Amniotic stem cell (primary cell): ENCODE results near the gene GAPVD1.
"Not testable (repeated sequence)": the region's sequence is repeated elsewhere in the genome, so short reads cannot be mapped to it uniquely, and the experiment has no call there.

Experiments
- DNase-seq: peaks from one replicate; lab custom pipeline; 2025; lab: John Stamatoyannopoulos, UW

GAPVD1 gene

DNA sequence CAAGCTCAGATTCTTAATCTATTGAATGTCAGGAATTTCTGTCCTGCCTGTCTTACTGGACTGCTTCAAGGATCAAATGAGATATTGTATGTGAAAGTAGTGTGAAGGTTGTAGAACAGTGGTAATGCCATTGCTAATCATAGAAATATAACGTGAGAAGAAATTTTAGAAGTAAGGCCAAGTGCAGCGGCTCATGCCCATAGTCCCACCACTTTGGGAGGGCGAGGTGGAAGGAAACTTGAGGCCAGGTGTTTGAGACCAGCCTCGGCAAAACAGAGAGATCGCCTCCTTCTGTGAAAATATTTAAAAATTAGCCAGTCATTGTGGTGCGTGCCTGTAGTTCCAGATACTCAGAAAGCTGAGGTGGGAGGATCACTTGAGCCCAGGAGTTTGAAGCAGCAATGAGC lies 15.4 kb upstream of the GAPVD1 start:
- no peak for DNase-seq

DNA sequence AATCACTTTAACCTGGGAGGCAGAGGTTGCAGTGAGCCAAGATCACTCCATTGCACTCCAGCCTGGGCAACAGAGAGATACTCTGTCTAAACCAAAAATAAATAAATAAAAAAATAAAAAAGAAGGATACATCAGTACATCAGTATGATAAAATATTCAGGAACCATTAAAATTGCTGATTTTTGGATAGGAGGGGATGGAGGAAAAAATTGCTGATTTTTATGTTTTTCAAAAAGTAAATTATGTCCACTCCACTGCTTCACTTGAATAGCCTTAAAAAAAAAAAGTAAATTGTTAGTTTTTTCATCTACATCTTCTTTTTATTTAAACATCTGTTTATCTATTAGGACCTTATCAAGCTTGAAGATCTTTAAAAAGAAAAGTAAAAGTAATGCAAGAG lies 7.4 kb upstream of the GAPVD1 start:
- DNase-seq, result no peak

GRCh38 chr9:125255781-125256391 lies 5.7 kb upstream of the GAPVD1 start:
- DNase-seq, result no peak

DNA sequence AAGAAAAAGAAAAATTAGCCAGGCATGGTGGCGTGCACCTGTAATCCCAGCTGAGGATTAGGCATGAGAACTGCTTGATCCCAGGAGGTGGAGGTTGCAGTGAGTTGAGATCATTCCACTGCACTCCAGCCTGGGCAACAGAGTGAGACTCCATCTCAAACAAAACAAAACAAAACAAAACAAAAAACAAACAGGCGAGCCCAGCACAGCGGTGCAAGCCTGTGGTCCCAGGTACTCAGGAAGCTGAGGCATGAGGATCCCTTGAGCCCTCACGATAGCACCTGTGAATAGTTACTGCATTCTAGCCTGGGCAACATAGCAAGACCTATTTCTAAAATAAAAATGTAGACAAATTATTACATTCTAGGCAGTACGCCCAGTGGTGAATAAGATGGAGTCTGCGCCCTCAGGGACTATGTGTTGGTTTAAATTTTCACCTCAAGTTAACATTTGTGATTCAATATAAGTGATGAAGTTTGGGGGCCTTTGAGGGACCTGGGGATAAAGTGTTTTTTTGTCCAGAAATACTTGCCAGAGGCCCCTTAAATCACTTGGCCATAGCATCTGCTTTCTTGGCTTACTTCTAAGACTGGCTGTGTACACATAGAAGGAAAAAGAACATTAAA lies 3.4 kb upstream of the GAPVD1 start:
- DNase-seq, result no peak

- DNase-seq, result no peak
Measured at GRCh38 chr9:125258832-125259534, 2.6 kb upstream of the GAPVD1 start.

DNA sequence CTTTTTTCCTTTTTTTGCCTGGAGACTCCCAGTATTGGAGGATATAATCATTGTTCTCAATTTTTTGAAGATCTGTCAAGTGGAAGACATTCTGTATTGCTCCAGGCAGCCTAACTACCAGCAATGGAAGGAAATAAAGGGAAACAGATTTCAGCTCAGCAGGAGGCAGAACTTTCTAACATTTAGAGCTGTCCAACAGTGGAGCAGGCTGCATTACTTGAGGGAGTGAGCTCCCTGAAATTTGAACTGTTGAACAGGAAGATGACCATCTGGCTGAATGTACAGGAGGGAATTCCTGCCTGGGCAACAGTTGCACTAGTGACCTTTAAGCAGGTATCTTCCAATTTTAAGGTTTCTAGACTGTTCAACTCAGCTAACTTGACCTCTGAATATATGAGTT lies 1.1 kb upstream of the GAPVD1 start:
- DNase-seq, result no peak

GRCh38 chr9:125262294-125262991 lies 817 bp downstream of the GAPVD1 start:
- DNase-seq, result no peak

- DNase-seq, result not testable (repeated sequence)
Measured at GRCh38 chr9:125264068-125264467, 2.4 kb downstream of the GAPVD1 start.

DNA sequence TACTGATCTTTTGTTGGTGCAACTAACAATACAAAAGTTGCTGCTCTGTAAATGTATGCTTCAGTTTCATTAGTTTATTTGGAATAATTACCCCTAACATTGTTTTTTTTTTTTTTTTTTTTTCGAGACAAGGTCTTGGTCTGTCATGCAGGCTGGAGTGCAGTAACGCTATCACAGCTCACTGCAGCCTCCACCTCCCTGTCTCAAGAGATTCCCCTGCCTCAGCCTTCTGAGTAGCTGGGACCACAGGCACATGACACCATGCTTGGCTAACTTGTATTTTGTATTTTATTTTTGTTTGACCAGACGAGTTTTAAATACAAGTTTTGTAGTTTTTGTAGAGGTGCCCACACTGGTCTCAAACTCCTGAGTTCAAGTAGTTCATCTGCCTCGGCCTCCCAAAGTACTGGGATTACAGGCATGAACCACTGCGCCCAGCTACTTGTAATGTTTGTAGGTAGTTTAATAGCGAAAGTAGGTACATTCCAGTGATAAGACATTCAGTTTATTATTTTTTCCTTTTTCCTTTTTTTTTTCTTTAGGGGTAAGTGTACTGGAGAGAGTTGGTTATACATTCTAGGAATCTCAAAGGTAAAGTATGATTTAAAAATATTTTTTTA lies 6.9 kb downstream of the GAPVD1 start:
- no peak for DNase-seq

- DNase-seq, result no peak
Measured at GRCh38 chr9:125269014-125269397, 7.4 kb downstream of the GAPVD1 start.

- DNase-seq, result no peak
Measured at GRCh38 chr9:125271081-125271480, 9.5 kb downstream of the GAPVD1 start.

DNA sequence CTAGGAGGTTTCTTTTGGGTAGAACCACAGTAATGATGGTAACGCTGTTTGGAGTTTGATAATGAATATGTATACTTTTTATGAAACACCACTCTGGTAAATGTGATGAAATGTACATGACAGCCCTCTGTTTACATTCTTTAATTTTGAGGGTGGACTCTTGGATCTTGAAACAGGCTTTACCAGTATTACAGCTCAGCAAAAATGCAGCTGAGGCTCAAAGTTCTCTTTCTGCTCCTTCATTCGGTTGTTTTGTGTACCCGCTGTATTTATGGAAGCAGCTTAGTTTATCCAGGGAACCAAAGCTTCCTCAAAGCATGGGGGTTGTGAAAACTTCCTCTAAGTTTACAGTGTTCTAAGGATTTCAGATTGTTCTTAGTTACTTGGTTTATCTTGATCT lies 11.1 kb downstream of the GAPVD1 start:
- DNase-seq, result no peak

DNA sequence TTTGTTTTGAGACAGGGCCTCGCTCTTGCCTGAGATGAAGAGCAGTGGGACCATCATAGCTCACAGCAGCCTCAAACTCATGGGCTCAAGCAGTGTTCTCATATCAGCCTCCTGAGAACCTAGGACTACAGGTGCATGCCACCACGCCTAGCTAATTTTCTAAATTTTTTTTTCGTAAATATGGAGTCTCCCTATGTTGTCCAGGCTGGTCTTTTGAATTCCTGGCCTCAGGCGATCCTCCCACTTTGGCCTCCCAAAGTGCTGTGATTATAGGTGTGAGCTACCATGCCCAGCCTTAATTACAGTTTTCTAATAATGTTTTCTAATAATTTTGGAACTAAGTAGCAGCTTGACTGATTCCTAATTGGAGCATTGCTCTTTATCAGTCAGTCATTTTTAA lies 15.1 kb downstream of the GAPVD1 start:
- no peak for DNase-seq

GRCh38 chr9:125277411-125277810 lies 15.8 kb downstream of the GAPVD1 start:
- DNase-seq, result no peak

DNA sequence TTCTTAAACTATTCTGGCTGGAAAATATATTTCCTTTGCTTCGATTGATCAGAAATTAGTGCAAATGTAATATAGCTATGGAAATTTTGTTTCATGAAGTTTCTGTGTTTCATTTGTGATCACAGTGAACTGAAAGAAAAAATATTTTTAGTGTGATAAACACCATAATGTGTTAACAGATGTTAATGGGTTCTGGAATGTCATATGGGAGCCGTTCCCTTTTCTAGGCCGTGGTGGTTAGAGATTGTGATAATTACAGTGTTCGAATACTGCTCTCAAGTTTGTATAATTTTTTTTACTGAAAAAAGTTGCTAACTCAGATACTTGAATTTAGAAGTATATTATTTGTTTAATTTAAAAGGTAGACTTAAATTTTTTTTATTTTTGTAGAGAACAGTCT lies 19.3 kb downstream of the GAPVD1 start:
- DNase-seq, result no peak

DNA sequence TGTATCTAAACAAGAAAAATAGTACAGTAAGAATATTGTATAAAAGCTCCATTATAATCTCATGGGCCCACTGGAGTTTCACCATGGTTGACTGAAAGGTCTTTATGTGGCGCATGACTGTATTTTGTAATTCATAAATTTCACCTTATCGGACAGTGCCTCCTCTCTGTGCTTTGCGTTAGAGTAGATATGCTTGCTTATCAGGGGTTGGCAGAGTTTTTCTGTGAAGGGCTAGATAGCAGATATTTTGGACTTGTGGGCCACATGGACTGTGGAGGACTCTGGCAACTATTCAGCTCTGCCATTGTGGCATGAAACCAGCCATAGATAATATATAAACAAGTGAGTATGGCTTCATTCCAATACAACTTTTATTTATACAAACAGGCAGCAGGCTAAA lies 23.2 kb downstream of the GAPVD1 start:
- no peak for DNase-seq

DNA sequence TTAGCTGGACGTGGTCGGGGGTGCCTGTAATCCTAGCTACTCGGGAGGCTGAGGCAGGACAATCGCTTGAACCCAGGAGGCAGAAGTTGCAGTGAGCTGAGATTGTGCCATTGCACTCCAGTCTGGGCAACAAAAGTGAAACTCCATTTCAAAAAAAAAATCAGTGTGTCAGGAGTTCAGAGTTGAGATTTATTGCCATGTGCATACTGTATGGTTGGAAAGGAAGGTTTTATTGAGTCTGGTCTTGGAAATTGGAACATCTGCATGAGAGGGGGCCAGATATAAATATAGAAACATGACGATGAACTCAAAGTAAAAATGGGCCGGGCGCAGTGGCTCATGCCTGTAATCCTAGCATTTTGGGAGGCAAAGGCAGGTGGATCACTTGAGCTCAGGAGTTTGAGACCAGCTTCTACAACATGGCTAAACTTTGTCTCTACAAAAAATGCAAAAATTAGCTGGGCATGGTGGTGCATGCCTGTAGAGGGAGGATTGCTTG lies 25.4 kb downstream of the GAPVD1 start:
- DNase-seq, result not testable (repeated sequence)

DNA sequence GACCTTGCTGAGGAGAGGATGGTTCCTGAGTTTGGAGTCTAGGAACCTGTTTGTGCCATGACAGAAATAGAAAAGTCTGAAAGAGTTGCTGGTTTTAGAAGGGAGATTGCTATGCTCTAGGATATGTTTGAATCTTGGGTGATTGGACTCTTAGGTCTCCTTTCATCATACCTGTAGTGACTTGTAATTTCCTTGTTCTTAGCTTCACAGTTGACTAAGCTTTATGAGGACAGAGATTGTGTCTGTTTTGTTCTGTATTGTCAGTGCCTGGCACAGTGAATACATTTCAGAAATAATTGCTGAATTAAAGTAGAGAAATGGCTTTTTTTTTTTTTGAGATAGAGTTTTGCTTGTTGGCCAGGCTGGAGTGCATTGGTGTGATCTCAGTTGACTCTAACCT lies 31.5 kb downstream of the GAPVD1 start:
- no peak for DNase-seq

DNA sequence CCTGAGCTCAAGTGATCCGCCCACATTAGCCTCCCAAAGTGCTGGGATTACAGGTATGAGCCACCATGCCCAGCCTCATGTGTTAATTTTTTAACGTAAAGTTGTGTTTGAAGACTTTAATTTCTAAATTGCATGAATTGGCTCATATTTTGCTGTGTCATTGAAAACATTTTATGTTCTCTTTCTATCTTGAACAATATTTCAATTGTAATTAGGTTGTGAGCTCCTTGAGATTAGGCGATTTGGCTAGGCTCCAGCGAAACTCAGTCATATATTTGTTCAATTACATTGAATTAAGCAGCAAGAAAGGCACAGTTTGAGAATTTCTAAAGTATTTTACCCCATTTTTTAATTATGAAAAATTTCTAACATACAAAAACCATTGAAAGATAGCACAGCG lies 34.0 kb downstream of the GAPVD1 start:
- no peak for DNase-seq

DNA sequence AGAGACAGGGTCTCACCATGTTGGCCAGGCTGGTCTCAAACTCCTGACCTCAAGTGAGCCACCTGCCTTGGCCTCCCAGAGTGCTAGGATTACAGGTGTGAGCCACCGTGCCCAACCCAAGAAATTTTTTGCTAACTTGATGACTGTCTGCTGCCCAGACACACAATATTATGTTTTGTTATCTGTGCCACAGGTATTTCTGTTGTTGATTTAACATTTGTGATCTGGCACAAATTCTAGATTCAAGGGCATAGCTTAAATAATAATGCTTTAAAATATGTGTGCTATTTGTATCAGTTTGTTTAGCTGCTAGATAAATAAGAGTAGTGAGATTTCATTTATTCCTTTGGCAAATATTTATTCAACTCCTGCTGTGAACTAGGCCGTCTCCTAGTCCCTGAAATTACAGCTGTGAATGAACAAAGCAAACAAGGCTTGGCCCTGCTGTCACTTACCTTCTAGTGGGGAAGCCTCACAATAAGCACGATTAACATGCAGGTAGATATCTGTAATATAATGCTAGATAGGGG lies 35.3 kb downstream of the GAPVD1 start:
- no peak for DNase-seq

GRCh38 chr9:125297917-125298316 lies 36.3 kb downstream of the GAPVD1 start:
- DNase-seq, result no peak

GRCh38 chr9:125302241-125302640 lies 40.6 kb downstream of the GAPVD1 start:
- DNase-seq, result no peak
